ENCODE measurements around the gene FOXO6. TPM values are rescaled to one million over a fixed set of nuclear protein-coding genes. Genes with fewer than 3 reads are reported as not detected.
A peak's percentile ranks its signal among the peaks of the same experiment; 100 is the strongest.

Gene FOXO6
- total RNA-seq, 2 donors from 2014 or later, result 3.3 to 5.0 TPM

DNA sequence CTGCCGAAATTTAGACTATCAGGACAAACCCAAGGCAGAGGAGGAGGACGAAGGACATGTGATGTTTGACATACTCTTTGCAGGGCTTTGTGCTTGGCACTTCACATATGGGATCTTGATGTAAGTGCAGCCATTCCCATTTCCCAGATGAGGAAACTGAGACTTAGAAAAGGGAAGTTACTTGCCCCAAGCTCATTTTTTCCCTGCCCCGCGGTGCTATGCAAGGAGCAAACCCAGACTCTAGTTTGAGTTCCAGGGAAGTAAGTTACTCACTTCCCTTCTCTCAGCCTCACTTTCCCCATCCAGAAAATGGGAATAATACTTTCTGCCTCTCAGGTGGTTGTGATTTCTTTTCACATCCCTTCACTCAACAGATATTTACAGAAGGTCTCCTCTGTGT, 4.5 kb upstream of the FOXO6 start:
- peaks cover 7% of the 10 kb centered on the region for H3K4me1 ChIP-seq (replicated peaks)
- intact Hi-C loops (cut with DNase I), result no loop called here
- 94% methylated on average over 4 of the region's 4 CpGs for WGBS

DNA sequence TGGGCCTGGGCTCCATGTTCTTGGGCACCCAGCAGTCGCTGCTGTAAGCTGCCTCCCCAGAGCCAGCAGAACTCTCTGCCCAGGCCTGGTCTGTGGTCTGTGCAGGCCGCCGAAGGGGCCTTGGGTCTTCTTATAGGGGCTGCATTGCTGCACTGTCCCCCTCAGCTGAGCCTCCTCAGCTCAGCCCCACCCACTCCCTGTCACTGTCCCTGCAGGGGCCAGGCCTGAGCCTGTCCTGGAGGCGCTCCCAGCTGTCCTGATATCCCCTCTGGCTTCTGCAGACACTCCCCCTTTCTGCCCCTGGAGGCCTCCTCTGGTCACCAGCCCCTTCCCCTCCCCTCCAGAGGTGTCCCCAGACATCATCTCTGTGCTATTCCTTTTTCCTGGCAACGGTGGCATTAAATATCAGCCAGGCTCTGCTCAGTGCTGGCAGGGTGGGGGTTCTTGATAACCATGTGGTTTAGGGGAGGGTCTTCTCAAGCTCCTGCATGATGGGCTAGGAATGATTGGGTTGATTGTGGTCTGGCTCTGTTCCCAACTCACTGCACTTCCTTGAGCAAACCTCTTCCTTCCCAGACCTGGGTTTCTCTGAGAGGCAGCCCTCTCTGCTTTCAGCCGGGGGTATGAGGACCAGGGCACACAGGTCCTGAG, 3.7 kb upstream of the FOXO6 start:
- Histone ChIP-seq H3K4me1 (replicated peaks) (peaks cover 12% of the 10 kb centered on the region), H3K4me3 (no peak overlapping the region), H3K27ac (no peak overlapping the region), H3K27me3 (replicated peaks; ENCODE audit: insufficient read depth) (no peaks in the 10 kb centered on the region), H3K36me3 (no peaks in the 10 kb centered on the region), H3K9me3 (no peaks in the 10 kb centered on the region)
- TF ChIP-seq POLR2AphosphoS5 (IDR thresholded peaks at IDR 0.05) (no peak), POLR2A (IDR thresholded peaks at IDR 0.05) (no peak)
- TF ChIP-seq, protein P1, sequence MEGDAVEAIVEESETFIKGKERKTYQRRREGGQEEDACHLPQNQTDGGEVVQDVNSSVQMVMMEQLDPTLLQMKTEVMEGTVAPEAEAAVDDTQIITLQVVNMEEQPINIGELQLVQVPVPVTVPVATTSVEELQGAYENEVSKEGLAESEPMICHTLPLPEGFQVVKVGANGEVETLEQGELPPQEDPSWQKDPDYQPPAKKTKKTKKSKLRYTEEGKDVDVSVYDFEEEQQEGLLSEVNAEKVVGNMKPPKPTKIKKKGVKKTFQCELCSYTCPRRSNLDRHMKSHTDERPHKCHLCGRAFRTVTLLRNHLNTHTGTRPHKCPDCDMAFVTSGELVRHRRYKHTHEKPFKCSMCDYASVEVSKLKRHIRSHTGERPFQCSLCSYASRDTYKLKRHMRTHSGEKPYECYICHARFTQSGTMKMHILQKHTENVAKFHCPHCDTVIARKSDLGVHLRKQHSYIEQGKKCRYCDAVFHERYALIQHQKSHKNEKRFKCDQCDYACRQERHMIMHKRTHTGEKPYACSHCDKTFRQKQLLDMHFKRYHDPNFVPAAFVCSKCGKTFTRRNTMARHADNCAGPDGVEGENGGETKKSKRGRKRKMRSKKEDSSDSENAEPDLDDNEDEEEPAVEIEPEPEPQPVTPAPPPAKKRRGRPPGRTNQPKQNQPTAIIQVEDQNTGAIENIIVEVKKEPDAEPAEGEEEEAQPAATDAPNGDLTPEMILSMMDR (IDR thresholded peaks at IDR 0.05), result no peak
- intact Hi-C loops (cut with DNase I), result no loop called here
- 48% methylated on average over 6 of the region's 6 CpGs for WGBS
- DNase-seq (ENCODE audit: low spot score), result no peak

More for the DNA sequence above, 4.5 kb upstream of the FOXO6 start:
- H3K27ac ChIP-seq, result no peak overlapping the region
- no peaks in the 10 kb centered on the region for H3K9me3 ChIP-seq
- H3K27me3 ChIP-seq (replicated peaks; ENCODE audit: insufficient read depth), result no peaks in the 10 kb centered on the region
- no peak for DNase-seq (ENCODE audit: low spot score)
- TF ChIP-seq POLR2AphosphoS5 (IDR thresholded peaks at IDR 0.05), result no peak
- H3K36me3 ChIP-seq, result no peaks in the 10 kb centered on the region
- H3K4me3 ChIP-seq, result no peak overlapping the region

- H3K4me3 ChIP-seq, result no peak overlapping the region
- H3K9me3 ChIP-seq, result no peaks in the 10 kb centered on the region
- intact Hi-C loops (cut with DNase I), result no loop called here
- no peak for DNase-seq (ENCODE audit: low spot score)
- H3K27ac ChIP-seq, result peak overlapping the region in 1 of 2 donors; percentile 1
- H3K27me3 ChIP-seq (replicated peaks; ENCODE audit: insufficient read depth), result no peaks in the 10 kb centered on the region
- WGBS, result 45% methylated on average over 25 of the region's 25 CpGs
- peaks cover 12% of the 10 kb centered on the region for H3K4me1 ChIP-seq (replicated peaks)
- peak; percentile 2 for TF ChIP-seq POLR2AphosphoS5 (IDR thresholded peaks at IDR 0.05)
- TF ChIP-seq POLR2A (IDR thresholded peaks at IDR 0.05), result no peak
- H3K36me3 ChIP-seq, result no peaks in the 10 kb centered on the region
These were observed 2.9 kb upstream of the FOXO6 start for GRCh38 chr1:41358131-41359021.

GRCh38 chr1:41359211-41360073, 1.8 kb upstream of the FOXO6 start:
- Histone ChIP-seq H3K36me3 (no peaks in the 10 kb centered on the region), H3K27me3 (replicated peaks; ENCODE audit: insufficient read depth) (no peaks in the 10 kb centered on the region), H3K9me3 (no peaks in the 10 kb centered on the region), H3K27ac (peak overlapping the region in 1 of 2 donors; percentile 1), H3K4me3 (no peak overlapping the region), H3K4me1 (replicated peaks) (peaks cover 8% of the 10 kb centered on the region)
- TF ChIP-seq POLR2A (IDR thresholded peaks at IDR 0.05), result no peak
- no peak for TF ChIP-seq POLR2AphosphoS5 (IDR thresholded peaks at IDR 0.05)
- TF ChIP-seq, protein P1 (IDR thresholded peaks at IDR 0.05), result no peak
- intact Hi-C loops (cut with DNase I), result loop anchor here (5.0 kb wide), 1 partner anchor 58 kb away; no protein-coding TSS in a partner anchor
- no peak for DNase-seq (ENCODE audit: low spot score)
- 80% methylated on average over 9 of the region's 10 CpGs for WGBS

- intact Hi-C loops (cut with DNase I), result loop anchor here (5.0 kb wide), 1 partner anchor 57 kb away; no protein-coding TSS in a partner anchor
- no peaks in the 10 kb centered on the region for H3K27me3 ChIP-seq (replicated peaks; ENCODE audit: insufficient read depth)
- peaks cover 8% of the 10 kb centered on the region for H3K4me1 ChIP-seq (replicated peaks)
- H3K9me3 ChIP-seq, result no peaks in the 10 kb centered on the region
- no peak for DNase-seq (ENCODE audit: low spot score)
- WGBS, result 63% methylated on average over 11 of the region's 12 CpGs
- H3K27ac ChIP-seq, result peak overlapping the region in 1 of 2 donors; percentile 70
- TF ChIP-seq POLR2A (IDR thresholded peaks at IDR 0.05) (no peak), POLR2AphosphoS5 (IDR thresholded peaks at IDR 0.05) (no peak)
- TF ChIP-seq, protein P1 (IDR thresholded peaks at IDR 0.05), result no peak
- H3K4me3 ChIP-seq, result peak overlapping the region in 1 of 2 donors; percentile 56
- no peaks in the 10 kb centered on the region for H3K36me3 ChIP-seq
These were observed 1.0 kb upstream of the FOXO6 start for GRCh38 chr1:41360074-41360785.

Data from prostate gland (tissue), 2 donors.